HEK293T (cell line): ENCODE measurements around the gene GALM.

Source experiments
- ARNT ChIP-seq: fragments of 450-650 bp; IDR thresholded peaks from 2 replicates; pipeline ENCODE4 v1.6.1; 2017; ENCODE audit warnings: mild to moderate bottlenecking
- BHLHE40 ChIP-seq: fragments of 450-650 bp; IDR thresholded peaks from 2 replicates; pipeline ENCODE4 v1.6.1; 2016; ENCODE audit warnings: mild to moderate bottlenecking, moderate library complexity, borderline replicate concordance
- CTBP1 ChIP-seq: fragments of 450-650 bp; IDR thresholded peaks from 2 replicates; pipeline ENCODE4 v1.6.1; 2016; ENCODE audit warnings: borderline replicate concordance
- ELF4 ChIP-seq: fragments of 450-650 bp; IDR thresholded peaks from 2 replicates; pipeline ENCODE4 v1.6.1; 2017; ENCODE audit warnings: antibody characterized with exemption
- FOXA1 ChIP-seq: fragments of 450-650 bp; IDR thresholded peaks from 2 replicates; pipeline ENCODE4 v1.6.1; 2016; ENCODE audit warnings: mild to moderate bottlenecking
- HDGF ChIP-seq: fragments of 450-650 bp; IDR thresholded peaks from 2 replicates; pipeline ENCODE4 v1.6.1; 2017; ENCODE audit warnings: antibody characterized with exemption, borderline replicate concordance
- NFRKB ChIP-seq: fragments of 450-650 bp; IDR thresholded peaks from 2 replicates; pipeline ENCODE4 v1.6.1; 2016; ENCODE audit warnings: mild to moderate bottlenecking, moderate library complexity
- SP1 ChIP-seq: fragments of 450-650 bp; IDR thresholded peaks from 2 replicates; pipeline ENCODE4 v1.6.1; 2017
- SUZ12 ChIP-seq: fragments of 450-650 bp; IDR thresholded peaks from 2 replicates; pipeline ENCODE4 v1.6.1; 2016; ENCODE audit warnings: mild to moderate bottlenecking
- TARDBP ChIP-seq: fragments of 450-650 bp; IDR thresholded peaks from 2 replicates; pipeline ENCODE4 v1.6.1; 2016

DNA sequence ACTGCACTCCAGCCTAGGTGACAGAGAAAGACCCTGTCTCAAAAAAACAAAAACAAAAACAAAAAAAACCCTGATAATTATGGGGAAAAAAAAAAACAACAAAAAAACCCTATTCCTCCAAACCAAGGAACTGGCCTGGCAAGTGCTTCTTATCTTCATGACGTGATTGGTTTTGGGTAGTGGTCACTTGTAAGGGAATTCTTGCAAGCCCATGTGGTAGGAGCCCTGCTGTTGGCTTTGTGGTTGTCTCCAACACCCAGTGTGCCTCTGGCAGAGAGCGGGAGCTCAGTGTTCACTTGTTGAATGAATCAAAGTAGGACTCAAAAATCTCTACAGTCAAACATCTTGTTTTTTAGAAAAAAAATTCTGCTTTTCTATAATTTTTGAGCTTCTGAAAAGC, 6.0 kb downstream of the GALM start:
- no peak for TF ChIP-seq SP1
- no peak for TF ChIP-seq HDGF
- no peak for TF ChIP-seq ARNT
- no peak for TF ChIP-seq SUZ12
- no peak for TF ChIP-seq NFRKB
- no peak for TF ChIP-seq ELF4
- no peak for TF ChIP-seq FOXA1
- no peak for TF ChIP-seq TARDBP
- no peak for TF ChIP-seq CTBP1
- no peak for TF ChIP-seq BHLHE40
